ENCODE measurements around the gene ADGRG1.

The ADGRG1 gene

DNA sequence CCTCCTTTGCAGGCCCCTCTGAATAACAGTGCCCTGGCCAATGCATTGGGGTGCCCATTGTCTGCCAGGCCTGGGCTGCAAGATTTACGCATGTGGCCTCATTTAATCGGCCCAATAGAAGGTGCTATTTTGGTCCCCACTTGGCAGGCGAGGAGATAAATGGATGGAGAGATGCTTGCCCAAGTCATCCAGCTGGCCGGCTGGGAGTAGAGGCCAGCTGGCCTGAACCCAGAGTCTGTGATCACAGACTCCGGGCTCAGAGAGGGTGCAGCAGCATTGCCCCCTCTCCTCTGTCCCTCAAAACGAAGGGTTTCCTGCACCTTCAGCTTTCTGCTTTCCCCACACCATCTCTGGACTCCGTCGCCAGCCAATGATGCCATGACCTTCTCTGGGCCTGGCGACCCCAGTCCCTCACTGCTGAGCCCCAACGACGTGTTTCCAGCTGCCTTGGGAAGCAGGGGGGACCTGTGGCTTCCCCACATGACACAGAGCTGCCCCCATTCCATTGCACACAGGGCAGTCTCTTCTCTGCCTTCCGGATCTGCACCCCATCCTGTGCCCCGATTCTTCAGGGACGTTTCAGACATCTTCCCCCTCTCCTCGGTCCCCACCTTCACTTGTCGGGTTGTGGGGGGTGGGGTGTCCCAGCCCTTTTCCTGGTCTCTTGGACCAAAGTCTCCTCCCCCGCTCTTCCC lies 3.5 kb upstream of the ADGRG1 start:
- FAIRE-seq = no peak
- DNase-seq (ENCODE audit: insufficient read length, low spot score) = no peak
- no peak for TF ChIP-seq CTCF (IDR thresholded peaks at IDR 0.05; ENCODE audit: insufficient read depth, missing control alignments)

DNA sequence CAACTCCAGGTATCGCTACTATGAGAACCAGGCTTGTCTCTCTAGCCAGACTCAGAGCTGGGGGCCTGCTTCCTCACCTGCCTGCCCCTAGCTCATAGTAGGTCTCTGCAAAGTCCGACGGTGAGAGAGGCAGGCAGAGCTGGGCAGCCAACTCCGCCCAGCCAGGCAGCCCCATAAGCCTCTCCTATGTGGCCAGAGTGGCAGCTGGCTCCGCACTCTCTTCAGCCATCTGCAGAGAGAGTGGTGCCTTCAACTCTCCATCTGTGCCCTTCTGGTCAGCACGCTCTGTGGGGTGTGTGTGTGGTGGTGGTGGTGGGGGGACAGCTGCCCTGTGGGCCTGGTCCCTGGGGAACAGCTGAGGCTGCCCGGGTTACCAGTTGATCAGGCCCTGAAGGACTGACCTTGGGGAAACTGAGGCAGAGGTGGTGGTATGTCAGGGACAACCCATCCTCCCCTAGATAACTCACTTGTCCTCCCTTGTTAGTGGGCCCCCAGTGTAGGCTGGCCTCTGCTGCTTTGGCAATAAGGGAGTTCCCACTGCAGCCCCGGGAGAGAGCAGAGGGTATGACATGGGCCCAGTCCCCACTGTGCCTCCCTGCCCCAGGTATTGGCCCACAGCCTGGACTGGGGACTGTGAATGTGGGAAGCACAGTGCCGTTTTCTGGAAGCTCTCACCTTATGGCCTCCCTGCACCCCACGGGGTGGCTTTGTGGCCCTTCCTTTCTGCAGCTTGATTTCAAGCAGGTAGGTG lies 1.8 kb upstream of the ADGRG1 start:
- DNase-seq (ENCODE audit: insufficient read length, low spot score) (no peak), FAIRE-seq (no peak)
- no peak for TF ChIP-seq CTCF (IDR thresholded peaks at IDR 0.05; ENCODE audit: insufficient read depth, missing control alignments)

- DNase-seq (ENCODE audit: insufficient read length, low spot score) (no peak), FAIRE-seq (no peak)
- no peak for TF ChIP-seq CTCF (IDR thresholded peaks at IDR 0.05; ENCODE audit: insufficient read depth, missing control alignments)
These were observed 1.1 kb upstream of the ADGRG1 start for GRCh38 chr16:57627184-57627871.

DNA sequence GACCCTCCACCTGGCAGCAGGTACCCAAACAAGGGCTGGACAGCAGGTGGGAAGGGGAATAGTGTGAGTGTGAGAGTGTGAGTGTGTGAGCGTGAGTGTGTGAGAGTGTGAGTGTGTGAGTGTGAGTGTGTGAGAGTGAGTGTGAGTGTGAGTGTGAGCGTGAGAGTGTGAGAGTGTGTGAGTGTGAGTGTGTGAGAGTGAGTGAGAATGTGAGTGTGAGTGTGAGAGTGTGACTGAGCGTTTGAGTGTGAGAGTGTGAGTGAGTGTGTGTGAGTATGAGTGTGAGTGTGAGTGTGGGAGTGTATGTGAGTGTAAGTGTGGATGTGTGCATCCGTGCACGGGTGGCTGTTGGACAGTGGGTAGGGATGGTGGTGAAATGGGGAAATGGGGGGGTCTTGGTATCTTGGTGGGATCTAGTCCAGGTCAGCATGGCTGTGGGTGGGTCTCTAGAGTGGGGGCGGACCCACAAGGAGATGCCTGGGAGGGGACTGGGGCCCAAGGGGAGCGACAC lies 408 bp downstream of the ADGRG1 start:
- DNase-seq (ENCODE audit: insufficient read length, low spot score) = no peak
- no peak for FAIRE-seq
- TF ChIP-seq CTCF (IDR thresholded peaks at IDR 0.05; ENCODE audit: insufficient read depth, missing control alignments) = no peak

DNA sequence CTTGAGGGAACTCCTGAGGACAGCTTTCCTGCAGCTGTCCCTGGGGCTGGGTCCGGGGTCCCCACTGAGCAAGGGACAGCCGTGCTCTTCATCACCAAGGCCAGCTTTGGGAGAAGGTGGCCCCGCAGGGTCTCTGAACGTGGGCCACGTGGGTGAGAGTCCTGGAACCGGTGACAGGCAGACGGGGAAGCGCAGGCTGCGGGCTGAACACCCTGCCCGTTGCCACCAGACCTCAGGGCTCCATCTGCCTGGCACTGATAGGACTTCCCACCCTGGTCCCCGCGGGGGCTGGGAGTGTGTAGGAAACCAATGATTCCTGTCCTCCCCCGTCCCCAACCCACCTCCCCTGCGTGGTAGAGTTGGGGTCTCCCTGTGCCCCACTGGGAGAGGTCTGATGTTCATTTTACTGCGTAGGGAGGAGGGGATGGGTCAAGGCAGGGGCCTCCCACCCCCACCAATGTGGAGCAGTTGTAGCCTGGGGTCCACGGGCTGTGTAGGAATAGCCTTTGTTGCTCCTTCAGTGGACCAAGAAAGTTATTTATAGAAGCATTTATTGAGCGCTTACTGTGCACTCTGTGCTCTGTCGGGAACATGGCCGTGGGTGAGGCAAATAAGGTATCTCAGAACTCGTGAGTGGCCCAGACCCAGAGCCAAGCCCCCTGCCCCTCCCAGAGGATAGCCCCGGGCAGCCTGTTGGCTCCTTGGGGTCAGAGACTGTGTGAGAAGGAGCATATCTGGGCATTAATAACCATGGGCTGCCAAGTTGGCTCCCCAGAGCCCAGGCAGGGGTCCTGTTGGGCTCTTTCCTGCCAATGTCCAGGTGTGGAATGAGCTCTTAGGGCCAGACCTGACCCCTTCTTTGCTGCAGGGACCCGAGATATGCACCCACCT lies 1.3 kb downstream of the ADGRG1 start:
- TF ChIP-seq CTCF (IDR thresholded peaks at IDR 0.05; ENCODE audit: insufficient read depth, missing control alignments) = no peak
- DNase-seq (ENCODE audit: insufficient read length, low spot score) (no peak), FAIRE-seq (no peak)

- FAIRE-seq = no peak
- no peak for DNase-seq (ENCODE audit: insufficient read length, low spot score)
- no peak for TF ChIP-seq CTCF (IDR thresholded peaks at IDR 0.05; ENCODE audit: insufficient read depth, missing control alignments)
These were observed 2.0 kb downstream of the ADGRG1 start for GRCh38 chr16:57630407-57630797.

All from D721Med (cell line).